ENCODE results near the gene RPL3.
"Not testable (repeated sequence)": the region's sequence is repeated elsewhere in the genome, so short reads cannot be mapped to it uniquely, and the experiment has no call there.

The RPL3 gene

DNA sequence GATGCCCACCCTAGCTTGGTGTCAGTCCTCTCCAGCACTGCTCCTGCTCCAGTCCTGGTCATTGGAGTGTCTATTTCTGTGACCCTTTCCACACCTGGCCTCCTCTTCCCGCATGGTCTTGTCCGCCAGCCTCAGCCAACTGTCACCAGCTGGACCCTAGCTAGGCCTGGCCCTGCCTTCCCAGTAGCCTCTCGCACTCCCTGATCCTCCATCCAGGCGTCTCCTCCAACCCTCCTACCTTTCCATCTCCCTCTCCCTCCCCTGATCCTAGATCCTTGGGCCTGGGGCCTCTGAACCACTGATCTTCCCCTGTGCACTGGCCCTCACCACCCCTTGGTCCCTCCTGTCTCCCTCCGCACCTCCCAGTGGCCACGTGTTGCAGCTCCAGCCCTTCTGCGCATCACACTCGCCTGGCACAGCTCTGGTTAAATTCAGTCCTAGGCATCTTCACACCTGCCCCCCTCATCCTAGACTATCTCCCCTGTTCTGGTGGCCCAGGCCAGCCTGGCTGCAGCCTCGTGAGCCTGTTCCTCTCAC is 40.3 kb upstream of the RPL3 start:
- CTCF ChIA-PET: no interaction called here

DNA sequence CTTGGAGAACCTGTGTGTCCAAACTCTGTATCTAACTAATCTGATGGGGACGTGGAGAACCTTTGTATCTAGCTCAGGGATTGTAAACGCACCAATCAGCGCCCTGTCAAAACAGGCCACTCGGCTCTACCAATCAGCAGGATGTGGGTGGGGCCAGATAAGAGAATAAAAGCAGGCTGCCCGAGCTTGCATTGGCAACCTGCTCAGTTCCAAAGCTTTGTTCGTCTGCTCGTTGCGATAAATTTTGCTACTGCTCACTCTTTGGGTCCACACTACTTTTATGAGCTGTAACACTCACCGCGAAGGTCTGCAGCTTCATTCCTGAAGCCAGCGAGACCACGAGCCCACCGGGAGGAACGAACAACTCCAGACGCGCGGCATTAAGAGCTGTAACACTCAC is 38.8 kb upstream of the RPL3 start:
- H3K4me3 ChIP-seq (ENCODE audit: control insufficient read depth in 1 of 7, extremely low read depth in 1 of 7, insufficient read depth in 4 of 7, low read depth in 2 of 7, low read length in 6 of 7); H3K9me3 ChIP-seq (ENCODE audit: control extremely low read depth in 1 of 5, control insufficient read depth in 4 of 5, insufficient read depth in 2 of 5, low read depth in 1 of 5, low read length in 4 of 5); DNase-seq; POLR2A ChIA-PET; H3K27me3 ChIP-seq (replicated peaks in 2 of 5; ENCODE audit: control insufficient read depth in 4 of 5, insufficient read depth in 5 of 5, low read length in 4 of 5); H3K27ac ChIP-seq (ENCODE audit: insufficient read depth in 1 of 2, low read depth in 1 of 2, low read length in 2 of 2, poor library complexity in 1 of 2, severe bottlenecking in 2 of 2): not testable (repeated sequence)
- CTCF ChIA-PET: interaction anchor here (0.8 kb wide), 1 partner anchor 14 kb away, joined by 3 read pairs; no protein-coding TSS in a partner anchor
- 97% methylated on average over 13 of the region's 17 CpGs for WGBS (ENCODE audit: insufficient coverage)
- peaks cover 5 to 31% (median 10%) of the 10 kb centered on the region in 4 experiments for H3K36me3 ChIP-seq (ENCODE audit: control insufficient read depth in 4 of 4, insufficient read depth in 4 of 4, low read length in 3 of 4)
- peaks cover 0 to 20% (median 3%) of the 10 kb centered on the region in 4 experiments for H3K4me1 ChIP-seq (ENCODE audit: control extremely low read depth in 1 of 4, control insufficient read depth in 4 of 4, insufficient read depth in 4 of 4, low read length in 3 of 4)

More for the DNA sequence above, 40.3 kb upstream of the RPL3 start:
- DNase-seq: no peak
- Histone ChIP-seq H3K36me3 (ENCODE audit: control insufficient read depth in 4 of 4, insufficient read depth in 4 of 4, low read length in 3 of 4) (peaks cover 5 to 35% (median 10%) of the 10 kb centered on the region in 4 experiments), H3K9me3 (ENCODE audit: control extremely low read depth in 1 of 5, control insufficient read depth in 4 of 5, insufficient read depth in 2 of 5, low read depth in 1 of 5, low read length in 4 of 5) (no peaks in the 10 kb centered on the region), H3K4me3 (ENCODE audit: control insufficient read depth in 1 of 7, extremely low read depth in 1 of 7, insufficient read depth in 4 of 7, low read depth in 2 of 7, low read length in 6 of 7) (no peak overlapping the region), H3K27ac (ENCODE audit: insufficient read depth in 1 of 2, low read depth in 1 of 2, low read length in 2 of 2, poor library complexity in 1 of 2, severe bottlenecking in 2 of 2) (no peak overlapping the region), H3K27me3 (replicated peaks in 2 of 5; ENCODE audit: control insufficient read depth in 4 of 5, insufficient read depth in 5 of 5, low read length in 4 of 5) (no peaks in the 10 kb centered on the region), H3K4me1 (ENCODE audit: control extremely low read depth in 1 of 4, control insufficient read depth in 4 of 4, insufficient read depth in 4 of 4, low read length in 3 of 4) (peaks cover 0 to 34% (median 17%) of the 10 kb centered on the region in 4 experiments)
- POLR2A ChIA-PET: no interaction called here
- WGBS (ENCODE audit: insufficient coverage): 97% methylated on average over 9 of the region's 9 CpGs

DNA sequence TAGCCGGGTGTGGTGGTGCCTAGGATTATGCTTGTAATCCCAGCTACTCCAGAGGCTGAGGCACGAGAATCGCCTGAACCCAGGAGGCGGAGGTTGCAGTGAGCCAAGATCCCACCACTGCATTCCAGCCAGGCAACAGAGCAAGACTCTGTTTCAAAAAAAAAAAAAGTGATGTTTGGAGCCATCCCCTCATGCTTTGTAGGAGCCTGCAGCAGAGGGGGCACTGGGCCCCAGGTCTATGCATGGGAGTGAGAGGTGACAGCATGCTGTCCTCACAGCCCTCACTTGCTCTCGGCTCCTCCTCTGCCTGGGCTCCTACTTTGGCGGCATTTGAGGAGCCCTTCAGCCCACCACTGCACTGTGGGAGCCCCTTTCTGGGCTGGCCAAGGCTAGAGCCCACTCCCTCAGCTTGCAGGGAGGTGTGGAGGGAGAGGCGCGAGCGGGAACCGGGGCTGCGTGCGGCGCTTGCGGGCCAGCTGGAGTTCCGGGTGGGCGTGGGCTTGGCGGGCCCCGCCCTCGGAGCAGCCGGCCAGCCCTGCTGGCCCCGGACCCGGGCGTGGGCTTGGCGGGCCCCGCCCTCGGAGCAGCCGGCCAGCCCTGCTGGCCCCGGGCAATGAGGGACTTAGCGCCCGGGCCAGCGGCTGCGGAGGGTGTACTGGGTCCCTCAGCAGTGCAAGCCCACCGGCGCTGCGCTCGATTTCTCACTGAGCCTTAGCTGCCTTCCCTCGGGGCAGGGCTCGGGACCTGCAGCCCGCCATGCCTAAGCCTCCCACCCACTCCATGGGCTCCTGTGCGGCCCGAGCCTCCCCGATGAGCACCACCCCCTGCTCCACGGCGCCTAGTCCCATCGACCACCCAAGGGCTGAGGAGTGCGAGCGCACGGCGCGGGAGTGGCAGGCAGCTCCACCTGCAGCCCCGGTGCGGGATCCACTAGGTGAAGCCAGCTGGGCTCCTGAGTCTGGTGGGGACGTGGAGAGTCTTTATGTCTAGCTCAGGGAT is 38.0 kb upstream of the RPL3 start:
- WGBS (ENCODE audit: insufficient coverage): 97% methylated on average over 31 of the region's 53 CpGs
- DNase-seq; H3K4me3 ChIP-seq (ENCODE audit: control insufficient read depth in 1 of 7, extremely low read depth in 1 of 7, insufficient read depth in 4 of 7, low read depth in 2 of 7, low read length in 6 of 7); H3K27me3 ChIP-seq (replicated peaks in 2 of 5; ENCODE audit: control insufficient read depth in 4 of 5, insufficient read depth in 5 of 5, low read length in 4 of 5); CTCF ChIA-PET; H3K9me3 ChIP-seq (ENCODE audit: control extremely low read depth in 1 of 5, control insufficient read depth in 4 of 5, insufficient read depth in 2 of 5, low read depth in 1 of 5, low read length in 4 of 5); H3K27ac ChIP-seq (ENCODE audit: insufficient read depth in 1 of 2, low read depth in 1 of 2, low read length in 2 of 2, poor library complexity in 1 of 2, severe bottlenecking in 2 of 2); POLR2A ChIA-PET: not testable (repeated sequence)
- Histone ChIP-seq H3K36me3 (ENCODE audit: control insufficient read depth in 4 of 4, insufficient read depth in 4 of 4, low read length in 3 of 4) (peaks cover 5 to 34% (median 10%) of the 10 kb centered on the region in 4 experiments), H3K4me1 (ENCODE audit: control extremely low read depth in 1 of 4, control insufficient read depth in 4 of 4, insufficient read depth in 4 of 4, low read length in 3 of 4) (peaks cover 0 to 20% (median 3%) of the 10 kb centered on the region in 4 experiments)

DNA sequence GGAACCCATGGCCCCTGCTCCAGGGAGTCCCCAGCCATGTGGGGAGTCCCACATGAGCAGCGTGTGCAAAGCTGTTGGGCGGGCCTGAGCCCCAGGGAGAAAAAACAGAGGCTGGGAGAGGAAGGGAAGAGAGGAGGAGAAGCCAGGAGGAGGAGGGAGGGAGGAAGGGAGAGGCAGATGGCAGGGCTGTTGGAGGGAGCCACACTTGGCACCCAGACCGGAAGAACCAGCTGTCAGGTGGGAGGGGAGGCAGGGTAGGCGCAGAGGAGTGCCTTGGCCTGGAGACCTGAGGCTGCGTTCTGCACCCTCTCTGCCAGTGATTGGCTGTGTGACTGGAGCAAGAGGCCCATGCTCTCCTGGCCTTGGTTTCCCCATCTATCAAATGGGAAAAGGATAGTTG is 37.0 kb upstream of the RPL3 start:
- DNase-seq: no peak
- peaks cover 5 to 38% (median 10%) of the 10 kb centered on the region in 4 experiments for H3K36me3 ChIP-seq (ENCODE audit: control insufficient read depth in 4 of 4, insufficient read depth in 4 of 4, low read length in 3 of 4)
- WGBS (ENCODE audit: insufficient coverage): 97% methylated on average over 5 of the region's 5 CpGs
- no peak overlapping the region for H3K4me3 ChIP-seq (ENCODE audit: control insufficient read depth in 1 of 7, extremely low read depth in 1 of 7, insufficient read depth in 4 of 7, low read depth in 2 of 7, low read length in 6 of 7)
- H3K9me3 ChIP-seq (ENCODE audit: control extremely low read depth in 1 of 5, control insufficient read depth in 4 of 5, insufficient read depth in 2 of 5, low read depth in 1 of 5, low read length in 4 of 5): no peaks in the 10 kb centered on the region
- ChIA-PET POLR2A (no interaction called here), CTCF (no interaction called here)
- H3K4me1 ChIP-seq (ENCODE audit: control extremely low read depth in 1 of 4, control insufficient read depth in 4 of 4, insufficient read depth in 4 of 4, low read length in 3 of 4): peaks cover 4 to 20% (median 12%) of the 10 kb centered on the region in 4 experiments
- no peaks in the 10 kb centered on the region for H3K27me3 ChIP-seq (replicated peaks in 2 of 5; ENCODE audit: control insufficient read depth in 4 of 5, insufficient read depth in 5 of 5, low read length in 4 of 5)
- no peak overlapping the region for H3K27ac ChIP-seq (ENCODE audit: insufficient read depth in 1 of 2, low read depth in 1 of 2, low read length in 2 of 2, poor library complexity in 1 of 2, severe bottlenecking in 2 of 2)

DNA sequence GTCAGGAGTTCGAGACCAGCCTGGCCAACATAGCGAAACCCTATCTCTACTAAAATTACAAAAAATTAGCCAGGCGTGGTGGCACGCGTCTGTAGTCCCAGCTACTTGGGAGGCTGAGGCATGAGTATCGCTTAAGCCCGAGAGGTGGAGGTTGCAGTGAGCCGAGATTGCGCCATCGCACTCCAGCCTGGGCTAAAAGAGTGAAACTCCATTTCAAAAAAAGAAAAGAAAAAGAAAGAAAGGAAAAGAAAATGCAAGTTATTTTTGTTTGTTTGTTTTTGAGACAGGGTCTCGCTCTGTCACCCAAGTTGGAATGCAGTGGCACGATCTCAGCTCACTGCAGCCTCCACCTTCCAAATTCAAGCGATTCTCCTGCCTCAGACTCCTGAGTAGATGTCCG is 36.4 kb upstream of the RPL3 start:
- POLR2A ChIA-PET; H3K27me3 ChIP-seq (replicated peaks in 2 of 5; ENCODE audit: control insufficient read depth in 4 of 5, insufficient read depth in 5 of 5, low read length in 4 of 5); H3K4me3 ChIP-seq (ENCODE audit: control insufficient read depth in 1 of 7, extremely low read depth in 1 of 7, insufficient read depth in 4 of 7, low read depth in 2 of 7, low read length in 6 of 7); H3K9me3 ChIP-seq (ENCODE audit: control extremely low read depth in 1 of 5, control insufficient read depth in 4 of 5, insufficient read depth in 2 of 5, low read depth in 1 of 5, low read length in 4 of 5); H3K27ac ChIP-seq (ENCODE audit: insufficient read depth in 1 of 2, low read depth in 1 of 2, low read length in 2 of 2, poor library complexity in 1 of 2, severe bottlenecking in 2 of 2); DNase-seq; CTCF ChIA-PET: not testable (repeated sequence)
- Histone ChIP-seq H3K4me1 (ENCODE audit: control extremely low read depth in 1 of 4, control insufficient read depth in 4 of 4, insufficient read depth in 4 of 4, low read length in 3 of 4) (peaks cover 4 to 25% (median 19%) of the 10 kb centered on the region in 4 experiments), H3K36me3 (ENCODE audit: control insufficient read depth in 4 of 4, insufficient read depth in 4 of 4, low read length in 3 of 4) (peaks cover 5 to 35% (median 10%) of the 10 kb centered on the region in 4 experiments)
- WGBS (ENCODE audit: insufficient coverage): 95% methylated on average over 9 of the region's 14 CpGs

DNA sequence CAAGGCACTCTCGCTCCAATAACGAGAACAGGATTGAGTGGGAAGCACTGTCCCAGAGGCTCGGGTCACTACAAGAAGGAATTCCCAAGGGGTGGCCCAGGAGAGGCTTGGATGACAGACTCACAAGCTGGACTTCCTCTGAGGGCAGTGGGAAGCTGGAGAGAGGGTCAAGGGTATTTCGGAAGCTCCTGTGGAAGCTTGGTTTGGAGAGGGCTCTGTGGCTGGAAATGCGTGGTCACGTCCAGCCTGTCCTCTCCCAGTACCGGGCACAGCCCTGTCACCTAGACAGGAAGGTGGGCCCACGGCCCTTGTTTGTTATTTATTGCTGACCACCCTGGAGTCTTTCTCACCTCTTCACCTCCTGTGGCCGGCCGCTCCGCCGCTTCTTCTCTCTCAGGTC is 35.7 kb upstream of the RPL3 start:
- DNase-seq: no peak
- H3K4me1 ChIP-seq (ENCODE audit: control extremely low read depth in 1 of 4, control insufficient read depth in 4 of 4, insufficient read depth in 4 of 4, low read length in 3 of 4): peaks cover 7 to 31% (median 26%) of the 10 kb centered on the region in 4 experiments
- H3K36me3 ChIP-seq (ENCODE audit: control insufficient read depth in 4 of 4, insufficient read depth in 4 of 4, low read length in 3 of 4): peaks cover 5 to 27% (median 10%) of the 10 kb centered on the region in 4 experiments
- H3K27ac ChIP-seq (ENCODE audit: insufficient read depth in 1 of 2, low read depth in 1 of 2, low read length in 2 of 2, poor library complexity in 1 of 2, severe bottlenecking in 2 of 2): no peak overlapping the region
- no peak overlapping the region for H3K4me3 ChIP-seq (ENCODE audit: control insufficient read depth in 1 of 7, extremely low read depth in 1 of 7, insufficient read depth in 4 of 7, low read depth in 2 of 7, low read length in 6 of 7)
- 96% methylated on average over 8 of the region's 12 CpGs for WGBS (ENCODE audit: insufficient coverage)
- no peaks in the 10 kb centered on the region for H3K9me3 ChIP-seq (ENCODE audit: control extremely low read depth in 1 of 5, control insufficient read depth in 4 of 5, insufficient read depth in 2 of 5, low read depth in 1 of 5, low read length in 4 of 5)
- POLR2A ChIA-PET: no interaction called here
- H3K27me3 ChIP-seq (replicated peaks in 2 of 5; ENCODE audit: control insufficient read depth in 4 of 5, insufficient read depth in 5 of 5, low read length in 4 of 5): no peaks in the 10 kb centered on the region
- CTCF ChIA-PET: interaction anchor here (4.5 kb wide), 1 partner anchor 12 kb away, joined by 19 read pairs; no protein-coding TSS in a partner anchor

DNA sequence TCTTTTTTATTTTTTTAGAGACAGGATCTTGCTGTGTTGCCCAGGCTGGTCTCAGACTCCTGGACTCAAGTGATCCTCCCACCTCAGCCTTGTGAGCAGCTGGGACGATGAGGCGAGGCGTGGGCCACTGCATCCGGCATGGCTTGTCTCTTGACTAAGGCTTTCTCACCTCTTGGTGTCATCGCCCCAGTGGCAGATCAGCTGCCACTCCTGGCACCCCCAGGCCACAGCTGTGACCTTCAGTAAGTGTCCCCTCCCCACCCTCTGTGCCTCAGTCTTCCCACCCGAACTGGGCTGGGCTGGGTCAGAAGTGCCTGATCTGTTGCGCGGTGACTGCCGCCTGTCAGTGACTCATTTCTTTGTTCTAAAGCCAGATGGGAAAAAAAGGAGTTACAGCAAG is 33.9 kb upstream of the RPL3 start:
- Histone ChIP-seq H3K36me3 (ENCODE audit: control insufficient read depth in 4 of 4, insufficient read depth in 4 of 4, low read length in 3 of 4) (peaks cover 0 to 15% (median 3%) of the 10 kb centered on the region in 4 experiments), H3K4me1 (ENCODE audit: control extremely low read depth in 1 of 4, control insufficient read depth in 4 of 4, insufficient read depth in 4 of 4, low read length in 3 of 4) (peaks cover 12 to 43% (median 37%) of the 10 kb centered on the region in 4 experiments), H3K27me3 (replicated peaks in 2 of 5; ENCODE audit: control insufficient read depth in 4 of 5, insufficient read depth in 5 of 5, low read length in 4 of 5) (no peaks in the 10 kb centered on the region), H3K9me3 (ENCODE audit: control extremely low read depth in 1 of 5, control insufficient read depth in 4 of 5, insufficient read depth in 2 of 5, low read depth in 1 of 5, low read length in 4 of 5) (no peaks in the 10 kb centered on the region), H3K4me3 (ENCODE audit: control insufficient read depth in 1 of 7, extremely low read depth in 1 of 7, insufficient read depth in 4 of 7, low read depth in 2 of 7, low read length in 6 of 7) (no peak overlapping the region), H3K27ac (ENCODE audit: insufficient read depth in 1 of 2, low read depth in 1 of 2, low read length in 2 of 2, poor library complexity in 1 of 2, severe bottlenecking in 2 of 2) (no peak overlapping the region)
- ChIA-PET CTCF (interaction anchor here (2.1 to 4.5 kb wide), 2 partner anchors 11 kb away, joined by 7 to 19 read pairs; no protein-coding TSS in a partner anchor), POLR2A (interaction anchor here (1.3 kb wide), 1 partner anchor 34 kb away, joined by 4 read pairs; the partner anchor contains the start of gene RPL3)
- WGBS (ENCODE audit: insufficient coverage): 99% methylated on average over 8 of the region's 9 CpGs
- DNase-seq: no peak

Data from common myeloid progenitor, CD34-positive (primary cell).